Measurements from ENCODE around the gene TEAD2.
"Not testable (repeated sequence)": the region's sequence is repeated elsewhere in the genome, so short reads cannot be mapped to it uniquely, and the experiment has no call there.

GRCh38 chr19:49332691-49333417, 29.4 kb downstream of the TEAD2 start:
- TF ChIP-seq CTCF, MYC (IDR thresholded peaks at IDR 0.05; ENCODE audit: low read depth, low read length): not testable (repeated sequence)
